ENCODE measurements around the gene TCF4.

DNA sequence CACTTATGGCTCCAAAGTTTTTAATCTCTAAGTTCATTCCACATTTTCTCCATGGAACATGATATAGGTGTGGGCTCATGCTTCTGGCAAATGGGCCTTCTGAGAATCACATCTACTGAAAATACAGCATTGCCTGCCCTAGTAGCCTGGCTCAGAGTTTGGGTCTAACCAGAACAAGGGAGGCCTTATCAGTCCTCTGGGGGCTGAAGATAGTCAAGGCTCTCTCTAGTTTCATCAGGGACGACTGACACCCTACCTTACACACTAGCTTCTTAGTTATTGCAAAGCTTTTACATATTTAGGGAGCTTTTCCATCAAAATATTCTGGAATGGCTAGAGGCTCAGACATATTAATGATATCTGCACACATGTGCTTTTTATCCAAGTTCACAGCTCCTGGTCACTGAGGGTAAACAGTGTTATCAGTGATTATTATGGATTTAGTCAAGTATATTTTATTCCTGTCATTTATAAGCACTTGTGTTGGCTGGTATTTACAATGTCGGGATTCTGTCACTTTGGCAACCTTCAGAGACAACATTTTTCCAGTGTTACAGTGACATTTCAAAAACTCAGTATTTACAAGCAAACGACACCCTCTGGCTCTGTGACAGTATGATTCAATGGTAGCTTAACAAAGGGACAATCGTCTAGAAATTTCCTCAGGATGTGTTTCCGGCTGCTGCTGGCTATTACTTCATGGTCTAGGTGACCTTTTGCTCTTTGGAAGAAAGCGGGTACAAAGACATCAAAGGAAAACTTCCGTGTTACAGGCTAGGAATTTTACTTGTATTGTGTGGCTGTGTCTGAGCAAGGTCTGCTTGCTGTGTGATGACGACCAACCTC, 200.6 kb downstream of the TCF4 start:
- TF ChIP-seq, protein P1, sequence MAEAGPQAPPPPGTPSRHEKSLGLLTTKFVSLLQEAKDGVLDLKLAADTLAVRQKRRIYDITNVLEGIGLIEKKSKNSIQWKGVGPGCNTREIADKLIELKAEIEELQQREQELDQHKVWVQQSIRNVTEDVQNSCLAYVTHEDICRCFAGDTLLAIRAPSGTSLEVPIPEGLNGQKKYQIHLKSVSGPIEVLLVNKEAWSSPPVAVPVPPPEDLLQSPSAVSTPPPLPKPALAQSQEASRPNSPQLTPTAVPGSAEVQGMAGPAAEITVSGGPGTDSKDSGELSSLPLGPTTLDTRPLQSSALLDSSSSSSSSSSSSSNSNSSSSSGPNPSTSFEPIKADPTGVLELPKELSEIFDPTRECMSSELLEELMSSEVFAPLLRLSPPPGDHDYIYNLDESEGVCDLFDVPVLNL (CRISPR knock-in tag; IDR thresholded peaks at IDR 0.05; ENCODE audit: borderline replicate concordance, low read depth) = no peak
- TF ChIP-seq USF1 (CRISPR knock-in tag; IDR thresholded peaks at IDR 0.05) (no peak), NR1H2 (CRISPR knock-in tag; IDR thresholded peaks at IDR 0.05) (no peak), TCF7 (CRISPR knock-in tag; IDR thresholded peaks at IDR 0.05; ENCODE audit: low read depth) (no peak), ZNF317 (CRISPR knock-in tag; IDR thresholded peaks at IDR 0.05; ENCODE audit: borderline replicate concordance, low read depth) (no peak), CDX4 (CRISPR knock-in tag; IDR thresholded peaks at IDR 0.05; ENCODE audit: borderline replicate concordance) (no peak), SMAD3 (CRISPR knock-in tag; IDR thresholded peaks at IDR 0.05; ENCODE audit: borderline replicate concordance) (no peak), CREM (CRISPR knock-in tag; IDR thresholded peaks at IDR 0.05) (no peak), JUN (CRISPR knock-in tag; IDR thresholded peaks at IDR 0.05) (no peak), ZNF121 (CRISPR knock-in tag; IDR thresholded peaks at IDR 0.05) (no peak), HMGXB4 (CRISPR knock-in tag; IDR thresholded peaks at IDR 0.05) (no peak)
- TF ChIP-seq, protein P2, sequence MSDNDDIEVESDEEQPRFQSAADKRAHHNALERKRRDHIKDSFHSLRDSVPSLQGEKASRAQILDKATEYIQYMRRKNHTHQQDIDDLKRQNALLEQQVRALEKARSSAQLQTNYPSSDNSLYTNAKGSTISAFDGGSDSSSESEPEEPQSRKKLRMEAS (CRISPR knock-in tag; IDR thresholded peaks at IDR 0.05) = no peak
- TF ChIP-seq, protein P3, sequence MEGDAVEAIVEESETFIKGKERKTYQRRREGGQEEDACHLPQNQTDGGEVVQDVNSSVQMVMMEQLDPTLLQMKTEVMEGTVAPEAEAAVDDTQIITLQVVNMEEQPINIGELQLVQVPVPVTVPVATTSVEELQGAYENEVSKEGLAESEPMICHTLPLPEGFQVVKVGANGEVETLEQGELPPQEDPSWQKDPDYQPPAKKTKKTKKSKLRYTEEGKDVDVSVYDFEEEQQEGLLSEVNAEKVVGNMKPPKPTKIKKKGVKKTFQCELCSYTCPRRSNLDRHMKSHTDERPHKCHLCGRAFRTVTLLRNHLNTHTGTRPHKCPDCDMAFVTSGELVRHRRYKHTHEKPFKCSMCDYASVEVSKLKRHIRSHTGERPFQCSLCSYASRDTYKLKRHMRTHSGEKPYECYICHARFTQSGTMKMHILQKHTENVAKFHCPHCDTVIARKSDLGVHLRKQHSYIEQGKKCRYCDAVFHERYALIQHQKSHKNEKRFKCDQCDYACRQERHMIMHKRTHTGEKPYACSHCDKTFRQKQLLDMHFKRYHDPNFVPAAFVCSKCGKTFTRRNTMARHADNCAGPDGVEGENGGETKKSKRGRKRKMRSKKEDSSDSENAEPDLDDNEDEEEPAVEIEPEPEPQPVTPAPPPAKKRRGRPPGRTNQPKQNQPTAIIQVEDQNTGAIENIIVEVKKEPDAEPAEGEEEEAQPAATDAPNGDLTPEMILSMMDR (IDR thresholded peaks at IDR 0.05) = no peak

Measured in WTC11 (cell line).